ENCODE measurements around the gene ARL17A.
"Not testable (repeated sequence)": the region's sequence is repeated elsewhere in the genome, so short reads cannot be mapped to it uniquely, and the experiment has no call there.

Gene ARL17A

GRCh38 chr17:46534716-46535115, 44.8 kb downstream of the ARL17A start:
- DNase-seq: not testable (repeated sequence)

GRCh38 chr17:46512168-46512567, 67.3 kb downstream of the ARL17A start, which contains the start of gene LRRC37A2:
Gene LRRC37A2 (plus strand): TSS chr17:46512468. CDS start chr17:46512713, 245 bp downstream.
- not testable (repeated sequence) for DNase-seq

- DNase-seq: not testable (repeated sequence)
These were observed 73.6 kb downstream of the ARL17A start for GRCh38 chr17:46505896-46506295.

DNA sequence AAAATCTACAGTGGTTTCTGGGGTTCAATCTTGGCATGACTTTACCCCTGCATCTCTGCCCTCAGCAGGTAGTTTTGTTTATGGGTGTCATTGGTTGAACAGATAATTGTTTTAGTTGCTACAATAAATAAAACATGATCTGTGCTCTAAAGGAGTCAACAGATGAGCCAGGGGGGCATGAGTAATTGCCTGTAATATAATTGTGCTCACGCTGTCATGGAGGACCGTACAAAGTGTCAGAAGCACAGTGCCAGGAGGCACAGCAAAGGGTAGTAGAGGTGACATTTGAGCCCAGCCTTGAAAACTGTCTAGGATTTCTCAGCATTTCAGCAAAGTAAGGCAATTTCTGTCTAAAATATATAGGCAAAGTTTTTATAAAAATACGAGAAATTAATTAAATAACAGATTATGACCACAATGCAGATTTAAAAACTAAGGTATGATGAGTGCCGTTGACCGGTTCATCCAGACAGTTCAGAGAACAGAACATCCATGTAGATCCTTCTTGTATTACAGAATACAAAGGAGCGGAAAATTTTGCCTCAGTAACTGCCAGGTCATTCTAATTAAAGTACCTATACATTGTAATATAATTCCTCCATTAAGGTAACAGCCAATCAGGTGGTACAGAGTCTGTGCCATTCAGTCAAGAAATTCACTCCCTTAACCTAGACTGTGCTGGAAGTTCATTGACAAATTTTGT, 79.9 kb downstream of the ARL17A start:
- not testable (repeated sequence) for DNase-seq

- DNase-seq: not testable (repeated sequence)
These were observed 87.5 kb downstream of the ARL17A start for GRCh38 chr17:46492021-46492420.

DNA sequence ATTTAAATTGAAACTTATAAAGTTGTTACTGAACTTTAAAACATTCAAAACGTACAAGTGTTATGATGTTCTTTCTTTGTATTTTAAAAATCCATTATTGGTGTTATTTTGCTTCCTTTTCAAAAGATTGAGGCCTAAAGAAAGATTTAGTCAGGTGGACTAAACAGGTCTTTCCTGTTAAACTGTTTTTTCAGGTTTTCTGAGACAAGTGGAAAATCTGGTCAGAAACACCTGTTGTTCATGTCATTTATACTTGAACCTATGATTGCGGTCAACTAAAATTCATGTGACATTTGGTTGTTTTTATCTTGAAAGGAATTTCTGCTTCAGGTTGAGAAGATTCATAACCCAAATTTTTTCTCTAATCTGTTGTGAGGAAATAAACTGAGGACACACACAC, 98.2 kb downstream of the ARL17A start:
- not testable (repeated sequence) for DNase-seq

DNA sequence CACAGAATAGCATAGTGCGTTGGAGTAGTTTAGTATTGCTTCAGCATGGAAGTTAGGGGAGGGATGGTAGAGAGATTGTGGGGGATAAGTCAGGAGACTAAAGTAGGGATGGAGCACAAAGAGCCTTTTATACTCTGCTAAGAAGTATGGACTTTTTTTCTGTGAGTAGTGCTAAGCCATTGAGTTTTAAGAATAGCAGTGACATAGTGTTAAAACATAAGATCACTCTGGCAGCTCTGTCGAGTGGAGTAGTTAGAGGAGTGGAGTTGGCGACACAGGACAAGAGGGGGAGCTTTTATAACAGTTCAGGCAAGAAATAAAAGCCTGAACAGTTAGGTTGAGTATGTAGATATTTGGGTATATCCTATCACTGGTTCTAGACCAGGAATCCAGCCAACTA, 100.7 kb downstream of the ARL17A start:
- not testable (repeated sequence) for DNase-seq

DNA sequence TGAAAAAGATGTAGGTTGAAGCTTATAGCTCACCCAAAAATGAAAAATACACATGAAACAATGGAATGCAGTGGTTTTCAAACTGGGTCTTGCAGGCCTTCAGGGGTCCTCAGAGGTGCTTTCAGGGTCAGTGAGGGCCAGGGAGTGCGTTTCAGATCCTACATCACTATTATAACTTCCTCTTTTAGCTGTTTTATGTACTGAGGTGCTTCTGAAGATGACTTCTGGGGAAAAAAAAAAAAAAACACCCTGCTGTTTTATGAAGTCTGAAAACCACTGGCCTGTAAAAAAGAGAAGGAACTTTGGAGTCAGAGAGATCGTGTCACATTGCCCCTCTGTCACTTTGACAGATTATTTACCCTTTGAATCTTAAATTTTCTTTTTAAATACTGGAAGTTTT, 103.9 kb downstream of the ARL17A start:
- not testable (repeated sequence) for DNase-seq

GRCh38 chr17:46474489-46474888, 105.0 kb downstream of the ARL17A start:
- not testable (repeated sequence) for DNase-seq

DNA sequence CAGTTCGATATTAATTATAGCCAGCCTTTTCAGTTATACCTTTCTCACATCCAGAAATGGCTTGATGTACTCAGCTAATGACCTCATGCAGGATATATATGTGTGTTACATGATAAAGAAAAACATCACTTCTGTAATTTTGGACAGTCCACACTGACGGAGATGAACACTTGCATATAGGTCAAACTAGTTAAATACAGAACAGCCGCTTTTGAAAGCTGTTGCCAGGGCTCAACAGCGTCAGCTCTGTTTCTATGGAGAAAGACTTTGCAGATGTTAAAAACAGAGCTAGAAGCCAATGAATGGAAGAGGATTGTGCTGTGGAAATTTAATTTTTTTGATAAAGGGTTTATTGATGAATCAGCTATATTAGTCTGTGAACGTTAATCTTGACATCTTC, 111.9 kb downstream of the ARL17A start:
- DNase-seq: not testable (repeated sequence)
